BLaER1 (cell line): Measurements from ENCODE around the gene EHF.

Experiments used
- H3K27ac ChIP-seq: shearing (Covaris generic); formaldehyde crosslinking; 2 replicates; pipeline ENCODE4 v1.8.1; 2022
- H3K27me3 ChIP-seq: shearing (Covaris generic); formaldehyde crosslinking; 2 replicates; pipeline ENCODE4 v1.8.1; 2022
- H3K36me3 ChIP-seq: shearing (Covaris generic); formaldehyde crosslinking; 2 replicates; pipeline ENCODE4 v1.8.1; 2022
- H3K4me1 ChIP-seq: shearing (Covaris generic); formaldehyde crosslinking; 2 replicates; pipeline ENCODE4 v1.8.1; 2022
- H3K4me2 ChIP-seq: shearing (Covaris generic); formaldehyde crosslinking; 2 replicates; pipeline ENCODE4 v1.8.1; 2022
- H3K4me3 ChIP-seq: shearing (Covaris generic); formaldehyde crosslinking; 2 replicates; pipeline ENCODE4 v1.8.1; 2022
- H3K9ac ChIP-seq: shearing (Covaris generic); formaldehyde crosslinking; 2 replicates; pipeline ENCODE4 v1.8.1; 2022
- H3K9me3 ChIP-seq: shearing (Covaris generic); formaldehyde crosslinking; 2 replicates; pipeline ENCODE4 v1.8.1; 2022
- H4K20me1 ChIP-seq: shearing (Covaris generic); formaldehyde crosslinking; 2 replicates; pipeline ENCODE4 v1.8.1; 2022
- Cebpa-rat ChIP-seq: shearing (Covaris generic); IDR thresholded peaks from 2 replicates; pipeline ENCODE4 v1.8.1; 2022

EHF gene

GRCh38 chr11:34651551-34651950, 30.7 kb downstream of the EHF start:
- H3K9me3 ChIP-seq: no peaks in the 10 kb centered on the region

GRCh38 chr11:34652191-34652973, 31.5 kb downstream of the EHF start:
- Histone ChIP-seq H3K4me1 (no peaks in the 10 kb centered on the region), H3K9ac (no peak overlapping the region), H3K27me3 (no peaks in the 10 kb centered on the region), H3K36me3 (no peaks in the 10 kb centered on the region), H3K27ac (no peak overlapping the region), H3K4me2 (no peak overlapping the region), H3K4me3 (no peak overlapping the region), H4K20me1 (no peaks in the 10 kb centered on the region), H3K9me3 (no peaks in the 10 kb centered on the region)
- TF ChIP-seq Cebpa-rat: no peak

More at GRCh38 chr11:34651551-34651950, 30.7 kb downstream of the EHF start:
- no peak overlapping the region for H3K4me3 ChIP-seq
- no peaks in the 10 kb centered on the region for H3K4me1 ChIP-seq
- no peaks in the 10 kb centered on the region for H4K20me1 ChIP-seq
- H3K4me2 ChIP-seq: no peak overlapping the region
- no peaks in the 10 kb centered on the region for H3K27me3 ChIP-seq
- no peak for TF ChIP-seq Cebpa-rat
- H3K36me3 ChIP-seq: no peaks in the 10 kb centered on the region
- no peak overlapping the region for H3K27ac ChIP-seq
- no peak overlapping the region for H3K9ac ChIP-seq

GRCh38 chr11:34653031-34653430, 32.1 kb downstream of the EHF start:
- H3K4me2 ChIP-seq: no peak overlapping the region
- no peak overlapping the region for H3K9ac ChIP-seq

GRCh38 chr11:34653851-34654482, 33.1 kb downstream of the EHF start:
- Histone ChIP-seq H4K20me1 (no peaks in the 10 kb centered on the region), H3K4me2 (no peak overlapping the region), H3K36me3 (no peaks in the 10 kb centered on the region), H3K9ac (no peak overlapping the region), H3K4me1 (no peaks in the 10 kb centered on the region), H3K27me3 (no peaks in the 10 kb centered on the region), H3K9me3 (no peaks in the 10 kb centered on the region), H3K4me3 (no peak overlapping the region), H3K27ac (no peak overlapping the region)
- TF ChIP-seq Cebpa-rat: no peak

More at GRCh38 chr11:34653031-34653430, 32.1 kb downstream of the EHF start:
- TF ChIP-seq Cebpa-rat: no peak
- H3K9me3 ChIP-seq: no peaks in the 10 kb centered on the region
- no peaks in the 10 kb centered on the region for H4K20me1 ChIP-seq
- H3K27ac ChIP-seq: no peak overlapping the region
- H3K4me1 ChIP-seq: no peaks in the 10 kb centered on the region
- no peaks in the 10 kb centered on the region for H3K27me3 ChIP-seq
- H3K4me3 ChIP-seq: no peak overlapping the region
- H3K36me3 ChIP-seq: no peaks in the 10 kb centered on the region

- Histone ChIP-seq H4K20me1 (no peaks in the 10 kb centered on the region), H3K27ac (no peak overlapping the region), H3K4me1 (no peaks in the 10 kb centered on the region), H3K9me3 (no peaks in the 10 kb centered on the region), H3K9ac (no peak overlapping the region), H3K4me2 (no peak overlapping the region), H3K36me3 (no peaks in the 10 kb centered on the region), H3K4me3 (no peak overlapping the region), H3K27me3 (no peaks in the 10 kb centered on the region)
- TF ChIP-seq Cebpa-rat: no peak
Measured at GRCh38 chr11:34654483-34655334, 33.8 kb downstream of the EHF start.

- Histone ChIP-seq H3K27ac (no peak overlapping the region), H3K4me1 (no peaks in the 10 kb centered on the region)
- no peak for TF ChIP-seq Cebpa-rat
Measured at GRCh38 chr11:34655335-34656008, 34.6 kb downstream of the EHF start.

GRCh38 chr11:34656062-34656720, 35.3 kb downstream of the EHF start:
- H3K27ac ChIP-seq: no peak overlapping the region
- H3K4me3 ChIP-seq: no peak overlapping the region
- no peak overlapping the region for H3K9ac ChIP-seq
- no peaks in the 10 kb centered on the region for H4K20me1 ChIP-seq
- H3K4me1 ChIP-seq: no peaks in the 10 kb centered on the region
- H3K36me3 ChIP-seq: no peaks in the 10 kb centered on the region
- no peak for TF ChIP-seq Cebpa-rat
- H3K27me3 ChIP-seq: no peaks in the 10 kb centered on the region
- H3K9me3 ChIP-seq: no peaks in the 10 kb centered on the region
- H3K4me2 ChIP-seq: no peak overlapping the region

More at GRCh38 chr11:34655335-34656008, 34.6 kb downstream of the EHF start:
- Histone ChIP-seq H3K4me3 (no peak overlapping the region), H4K20me1 (no peaks in the 10 kb centered on the region), H3K9me3 (no peaks in the 10 kb centered on the region), H3K9ac (no peak overlapping the region), H3K27me3 (no peaks in the 10 kb centered on the region), H3K36me3 (no peaks in the 10 kb centered on the region), H3K4me2 (no peak overlapping the region)

- H3K4me2 ChIP-seq: no peak overlapping the region
- H4K20me1 ChIP-seq: no peaks in the 10 kb centered on the region
- no peak for TF ChIP-seq Cebpa-rat
- H3K4me1 ChIP-seq: no peaks in the 10 kb centered on the region
- H3K9ac ChIP-seq: no peak overlapping the region
- no peaks in the 10 kb centered on the region for H3K9me3 ChIP-seq
- H3K27me3 ChIP-seq: no peaks in the 10 kb centered on the region
- H3K27ac ChIP-seq: no peak overlapping the region
- no peaks in the 10 kb centered on the region for H3K36me3 ChIP-seq
- H3K4me3 ChIP-seq: no peak overlapping the region
Measured at GRCh38 chr11:34658071-34659015, 37.5 kb downstream of the EHF start.
